ENCODE measurements around the gene HOXA9. TPM values are rescaled to one million over a fixed set of nuclear protein-coding genes. Genes with fewer than 3 reads are reported as not detected.
A peak's percentile ranks its signal among the peaks of the same experiment; 100 is the strongest.

HOXA9 gene
- total and polyA plus RNA-seq, 3 experiments from 2014 or later: not detected

DNA sequence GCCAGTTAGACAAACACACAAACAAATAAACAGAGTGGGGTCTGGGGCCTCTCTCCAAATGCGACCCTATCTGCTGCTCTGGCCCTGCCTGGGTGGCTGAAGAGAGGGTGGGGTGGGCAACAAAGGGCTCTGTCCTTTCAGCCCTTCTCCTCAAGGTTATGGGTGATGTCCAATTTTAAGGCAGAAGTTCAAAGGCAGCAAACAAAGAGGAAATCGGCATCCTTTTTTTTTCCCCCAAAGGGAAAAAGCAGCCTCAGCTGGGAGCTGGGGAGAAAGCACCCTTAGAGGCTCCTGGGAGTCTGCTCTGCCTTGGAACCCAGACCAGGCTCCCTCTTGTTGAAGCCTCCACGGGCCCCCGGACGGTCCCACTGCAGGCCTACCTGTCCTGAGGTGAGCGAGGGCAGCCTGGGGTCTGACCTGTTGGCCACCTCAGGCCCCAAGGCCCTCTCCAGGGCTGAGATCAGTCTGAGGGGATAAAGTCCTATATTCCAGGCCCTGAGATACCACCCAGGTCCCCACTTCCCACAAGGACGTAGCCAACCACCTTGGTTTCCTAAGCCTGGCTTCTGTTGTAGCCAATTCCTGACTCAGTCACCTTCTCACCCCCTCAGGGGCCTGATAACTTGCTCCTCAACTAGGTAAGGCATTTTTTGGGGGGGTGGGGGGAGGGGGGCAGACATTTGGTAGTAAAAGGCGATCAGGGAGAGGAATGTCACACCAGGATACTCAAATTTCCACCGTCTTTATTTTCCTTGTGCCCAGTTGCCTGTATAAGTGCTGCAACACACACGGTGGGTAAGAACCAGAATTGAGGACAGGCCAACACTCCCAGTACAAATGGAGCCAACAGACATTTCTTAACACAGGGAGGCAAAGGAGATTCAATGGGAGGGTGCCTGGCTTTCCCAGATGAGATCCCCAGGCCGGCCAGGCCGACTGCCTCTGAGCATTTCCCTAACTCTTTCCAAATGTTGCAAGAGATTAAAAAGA, 15.4 kb upstream of the HOXA9 start:
- H3K4me1 ChIP-seq (ENCODE audit: insufficient read depth, low read length): peaks cover 26% of the 10 kb centered on the region
- peak in 1 of 5 donors; percentile 25 for DNase-seq
- no peak overlapping the region for H3K27ac ChIP-seq (ENCODE audit: low read depth, low read length)
- no peak overlapping the region for H3K4me3 ChIP-seq (ENCODE audit: low read length)
- CTCF ChIA-PET: interaction anchor here (0.6 to 5.2 kb wide), 15 partner anchors 8 to 1324 kb away, joined by 3 to 31 read pairs (median 5); partner anchors contain the start of gene HOXA7
- peaks cover 59 to 85% of the 10 kb centered on the region in 2 donors for H3K27me3 Mint-ChIP-seq
- H3K36me3 Mint-ChIP-seq: no peaks in the 10 kb centered on the region
- H3K27ac Mint-ChIP-seq: peak overlapping the region in 1 of 8 donors; percentile 70
- no peaks in the 10 kb centered on the region for H3K36me3 ChIP-seq (ENCODE audit: insufficient read depth, low read length)
- H3K4me3 Mint-ChIP-seq: peak overlapping the region in 2 of 7 donors; percentile 24 to 61
- H3K4me1 Mint-ChIP-seq: peaks cover 25 to 32% (median 26%) of the 10 kb centered on the region in 3 donors
- H3K27me3 ChIP-seq (ENCODE audit: insufficient read depth, low read length, poor library complexity, severe bottlenecking): peaks cover 53% of the 10 kb centered on the region
- peaks cover 0 to 5% (median 0%) of the 10 kb centered on the region in 5 donors for H3K9me3 Mint-ChIP-seq
- H3K9me3 ChIP-seq (ENCODE audit: low read length): no peaks in the 10 kb centered on the region
- POLR2A ChIA-PET: no interaction called here

DNA sequence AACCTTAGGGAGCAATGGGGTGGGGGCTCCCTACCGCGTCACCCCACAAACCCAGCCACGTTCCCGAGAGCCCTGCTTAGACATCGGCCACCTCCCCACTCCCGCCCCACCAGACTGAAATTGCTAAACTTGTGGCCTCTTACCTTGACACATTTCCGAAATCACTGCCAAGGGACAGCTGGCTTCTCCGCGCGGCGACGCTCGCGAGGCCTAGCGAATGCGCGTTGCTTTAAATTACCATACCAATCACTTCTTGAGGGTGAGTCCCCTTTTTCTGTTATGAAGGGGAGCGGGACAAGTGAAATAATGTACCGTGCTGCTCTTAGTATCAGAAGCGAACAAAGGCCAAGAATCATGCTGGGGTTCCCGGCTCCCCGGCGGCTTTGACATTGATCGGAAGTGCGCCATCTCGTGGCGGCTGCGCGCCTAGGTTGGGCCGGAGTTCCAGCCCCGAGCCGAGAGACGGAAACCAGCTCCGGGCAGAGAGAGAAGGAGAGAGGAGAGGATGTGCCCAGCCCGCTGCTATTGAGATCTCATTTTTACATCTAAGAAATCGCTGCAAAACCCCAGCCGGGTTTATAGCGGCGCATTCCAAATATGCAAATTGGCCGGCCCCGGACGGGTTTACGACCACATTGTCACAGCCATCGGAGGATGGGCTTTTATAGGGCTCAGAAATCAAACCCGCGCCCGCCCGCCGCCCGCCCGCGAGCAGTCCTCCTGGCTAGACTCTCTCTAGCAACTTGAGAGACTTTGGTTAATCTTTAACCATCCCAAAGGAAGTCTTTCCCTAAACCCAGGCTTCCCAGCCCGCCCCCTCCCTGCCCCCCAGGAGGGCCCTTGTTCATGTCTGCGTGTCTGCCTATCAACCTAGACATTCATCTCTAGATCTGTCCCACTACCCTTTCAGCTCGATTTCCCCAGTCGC, 14.4 kb upstream of the HOXA9 start:
- no peak overlapping the region for H3K27ac ChIP-seq (ENCODE audit: low read depth, low read length)
- Mint-ChIP-seq H3K9me3 (peaks cover 0 to 3% (median 0%) of the 10 kb centered on the region in 5 donors), H3K27ac (peak overlapping the region in 1 of 8 donors; percentile 44), H3K36me3 (no peaks in the 10 kb centered on the region), H3K27me3 (peaks cover 59 to 85% of the 10 kb centered on the region in 2 donors), H3K4me1 (peaks cover 16 to 25% (median 18%) of the 10 kb centered on the region in 3 donors), H3K4me3 (peak overlapping the region in 5 of 7 donors; percentile 4 to 45 (median 29))
- CTCF ChIA-PET: interaction anchor here (0.6 to 5.2 kb wide), 20 partner anchors 8 to 1323 kb away, joined by 3 to 31 read pairs (median 5); partner anchors contain the start of gene HOXA7
- H3K36me3 ChIP-seq (ENCODE audit: insufficient read depth, low read length): no peaks in the 10 kb centered on the region
- peaks cover 16% of the 10 kb centered on the region for H3K4me1 ChIP-seq (ENCODE audit: insufficient read depth, low read length)
- peaks cover 50% of the 10 kb centered on the region for H3K27me3 ChIP-seq (ENCODE audit: insufficient read depth, low read length, poor library complexity, severe bottlenecking)
- no peaks in the 10 kb centered on the region for H3K9me3 ChIP-seq (ENCODE audit: low read length)
- POLR2A ChIA-PET: no interaction called here
- DNase-seq: peak in 3 of 5 donors; percentile 40 to 58 (median 53)
- no peak overlapping the region for H3K4me3 ChIP-seq (ENCODE audit: low read length)

DNA sequence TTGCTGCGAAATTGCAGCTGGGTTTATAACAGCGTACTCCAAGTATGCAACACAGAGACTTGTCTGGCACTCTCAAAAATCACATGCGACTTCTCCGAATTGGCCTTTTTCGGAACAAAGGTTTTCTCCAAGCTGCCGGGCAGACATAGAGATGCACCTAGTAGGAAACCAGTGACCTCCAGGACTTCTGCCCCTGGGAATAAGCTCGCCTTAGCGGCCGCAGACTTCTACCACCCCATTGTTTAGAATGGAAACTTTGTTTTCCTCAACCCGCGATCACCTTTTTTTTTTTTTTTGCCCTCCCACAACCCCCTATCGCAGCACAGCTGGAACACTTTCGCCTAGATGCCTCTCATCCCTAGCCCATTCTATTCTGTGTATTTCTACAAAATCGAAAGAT, 13.7 kb upstream of the HOXA9 start:
- no peak overlapping the region for H3K27ac ChIP-seq (ENCODE audit: low read depth, low read length)
- H3K36me3 Mint-ChIP-seq: no peaks in the 10 kb centered on the region
- H3K9me3 ChIP-seq (ENCODE audit: low read length): no peaks in the 10 kb centered on the region
- peaks cover 0 to 2% (median 0%) of the 10 kb centered on the region in 5 donors for H3K9me3 Mint-ChIP-seq
- H3K27me3 ChIP-seq (ENCODE audit: insufficient read depth, low read length, poor library complexity, severe bottlenecking): peaks cover 53% of the 10 kb centered on the region
- DNase-seq: peak in 1 of 5 donors; percentile 10
- peaks cover 62 to 82% of the 10 kb centered on the region in 2 donors for H3K27me3 Mint-ChIP-seq
- H3K36me3 ChIP-seq (ENCODE audit: insufficient read depth, low read length): no peaks in the 10 kb centered on the region
- POLR2A ChIA-PET: no interaction called here
- peaks cover 12 to 23% (median 14%) of the 10 kb centered on the region in 3 donors for H3K4me1 Mint-ChIP-seq
- H3K27ac Mint-ChIP-seq: peak overlapping the region in 1 of 8 donors; percentile 75
- H3K4me3 ChIP-seq (ENCODE audit: low read length): no peak overlapping the region
- no peak overlapping the region for H3K4me3 Mint-ChIP-seq
- CTCF ChIA-PET: interaction anchor here (0.9 to 5.2 kb wide), 19 partner anchors 8 to 1322 kb away, joined by 3 to 31 read pairs (median 5); partner anchors contain the start of gene HOXA7
- peaks cover 18% of the 10 kb centered on the region for H3K4me1 ChIP-seq (ENCODE audit: insufficient read depth, low read length)

DNA sequence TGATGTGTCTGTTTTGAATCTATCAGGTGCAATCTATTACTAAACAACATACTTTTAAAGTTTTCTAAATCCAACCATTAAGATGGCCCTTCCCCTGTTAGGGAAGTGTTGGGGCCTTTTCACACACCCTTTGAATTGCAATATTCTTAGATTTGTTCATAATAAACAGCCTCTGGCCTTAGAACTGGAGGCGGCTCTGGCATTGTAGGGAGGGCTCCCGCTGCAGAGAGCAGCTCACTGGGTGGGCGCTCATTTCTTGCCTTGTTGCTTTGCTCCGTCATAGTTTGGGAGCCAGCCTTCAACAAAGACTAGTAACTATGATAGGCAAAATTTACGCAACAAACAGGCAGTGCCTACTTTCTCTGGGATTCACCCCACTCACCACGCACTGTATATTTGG, 13.0 kb upstream of the HOXA9 start:
- Mint-ChIP-seq H3K4me3 (no peak overlapping the region), H3K36me3 (no peaks in the 10 kb centered on the region), H3K9me3 (peaks cover 0 to 2% (median 0%) of the 10 kb centered on the region in 5 donors), H3K27ac (peak overlapping the region in 1 of 8 donors; percentile 23), H3K4me1 (peaks cover 8 to 18% (median 10%) of the 10 kb centered on the region in 3 donors), H3K27me3 (peaks cover 57 to 77% of the 10 kb centered on the region in 2 donors)
- peaks cover 48% of the 10 kb centered on the region for H3K27me3 ChIP-seq (ENCODE audit: insufficient read depth, low read length, poor library complexity, severe bottlenecking)
- H3K4me1 ChIP-seq (ENCODE audit: insufficient read depth, low read length): peaks cover 15% of the 10 kb centered on the region
- no peak overlapping the region for H3K27ac ChIP-seq (ENCODE audit: low read depth, low read length)
- H3K4me3 ChIP-seq (ENCODE audit: low read length): no peak overlapping the region
- ChIA-PET CTCF (interaction anchor here (0.9 to 5.2 kb wide), 10 partner anchors 9 to 496 kb away, joined by 3 to 31 read pairs (median 6); no protein-coding TSS in a partner anchor), POLR2A (no interaction called here)
- no peaks in the 10 kb centered on the region for H3K9me3 ChIP-seq (ENCODE audit: low read length)
- no peaks in the 10 kb centered on the region for H3K36me3 ChIP-seq (ENCODE audit: insufficient read depth, low read length)
- DNase-seq: no peak

DNA sequence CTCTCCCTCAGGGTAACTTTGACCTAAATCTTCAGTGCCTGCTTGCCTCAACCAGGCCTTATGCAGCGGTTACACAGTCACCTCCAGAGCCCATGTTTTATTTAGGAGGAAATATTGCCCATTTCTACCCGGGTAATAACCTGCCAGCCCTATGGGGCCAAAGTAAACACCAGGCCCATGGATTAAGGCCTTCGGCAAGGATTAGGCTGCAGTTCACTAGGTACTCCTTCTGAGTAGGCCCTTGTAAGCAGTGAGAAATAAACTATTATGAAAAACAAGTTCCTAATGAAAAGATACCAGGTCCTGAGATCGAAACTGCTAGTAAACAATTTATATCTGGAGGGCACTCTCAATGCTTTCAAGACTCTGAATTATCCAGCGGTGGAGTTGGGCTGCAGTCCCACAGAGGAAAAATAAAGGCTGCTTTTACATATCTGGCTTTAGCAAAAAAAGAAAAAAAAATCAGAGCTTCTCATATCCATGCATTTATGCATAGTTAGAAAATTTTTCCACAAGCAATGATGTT, 12.5 kb upstream of the HOXA9 start:
- no peak for DNase-seq
- Mint-ChIP-seq H3K27ac (peak overlapping the region in 1 of 8 donors; percentile 23), H3K9me3 (peaks cover 0 to 2% (median 0%) of the 10 kb centered on the region in 5 donors), H3K4me3 (peak overlapping the region in 1 of 7 donors; percentile 62), H3K27me3 (peaks cover 54 to 72% of the 10 kb centered on the region in 2 donors), H3K4me1 (peaks cover 8 to 16% (median 10%) of the 10 kb centered on the region in 3 donors), H3K36me3 (no peaks in the 10 kb centered on the region)
- H3K27ac ChIP-seq (ENCODE audit: low read depth, low read length): no peak overlapping the region
- H3K9me3 ChIP-seq (ENCODE audit: low read length): no peaks in the 10 kb centered on the region
- H3K36me3 ChIP-seq (ENCODE audit: insufficient read depth, low read length): no peaks in the 10 kb centered on the region
- H3K4me1 ChIP-seq (ENCODE audit: insufficient read depth, low read length): peaks cover 15% of the 10 kb centered on the region
- no peak overlapping the region for H3K4me3 ChIP-seq (ENCODE audit: low read length)
- ChIA-PET POLR2A (no interaction called here), CTCF (interaction anchor here (1.2 to 5.2 kb wide), 6 partner anchors 10 to 327 kb away, joined by 3 to 31 read pairs (median 6); no protein-coding TSS in a partner anchor)
- H3K27me3 ChIP-seq (ENCODE audit: insufficient read depth, low read length, poor library complexity, severe bottlenecking): peaks cover 48% of the 10 kb centered on the region

DNA sequence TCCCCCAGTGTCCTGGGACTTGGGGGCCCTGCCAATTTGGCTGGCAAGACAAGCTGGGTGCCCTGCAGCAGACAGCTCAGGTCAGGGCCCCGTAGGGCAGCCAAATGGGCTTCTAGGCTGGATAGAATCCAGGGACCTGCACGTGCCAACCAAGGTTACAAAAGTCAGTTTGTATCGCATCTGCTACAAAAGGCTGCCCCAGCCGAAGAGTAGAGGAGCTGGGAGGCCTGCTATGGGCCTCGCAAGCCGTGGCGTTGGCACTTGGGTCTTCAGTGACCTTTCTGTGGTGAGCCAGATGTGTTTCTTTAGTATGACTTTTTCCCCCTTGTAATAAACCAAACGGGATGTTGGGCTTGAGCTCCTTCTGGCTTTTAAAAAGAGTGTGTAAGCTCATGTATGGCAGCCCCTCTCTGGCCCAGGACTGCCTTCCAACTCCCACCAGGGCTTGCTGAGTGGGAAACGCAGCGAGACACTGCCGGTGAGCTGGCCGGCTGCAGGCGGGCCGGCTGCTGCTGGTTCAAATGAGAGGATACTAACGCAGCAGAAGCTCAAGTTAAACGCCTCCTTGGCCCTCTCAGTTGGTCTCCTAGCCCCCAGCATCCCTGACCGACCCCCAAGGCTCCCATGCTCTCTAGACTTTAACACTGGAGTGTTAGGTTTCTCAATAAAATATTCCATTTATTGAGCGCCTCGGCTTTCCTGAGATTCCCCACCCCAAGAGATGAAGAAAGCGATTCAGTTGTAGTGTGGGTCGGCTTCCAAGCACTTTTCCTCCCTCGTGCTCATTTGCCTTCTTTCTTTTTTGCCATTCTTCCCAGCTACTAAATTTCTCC, 11.8 kb upstream of the HOXA9 start:
- H3K4me1 ChIP-seq (ENCODE audit: insufficient read depth, low read length): peaks cover 22% of the 10 kb centered on the region
- Mint-ChIP-seq H3K27ac (peak overlapping the region in 1 of 8 donors; percentile 23), H3K4me3 (peak overlapping the region in 1 of 7 donors; percentile 62), H3K4me1 (peaks cover 12 to 19% (median 12%) of the 10 kb centered on the region in 3 donors), H3K27me3 (peaks cover 53 to 72% of the 10 kb centered on the region in 2 donors), H3K9me3 (peaks cover 0 to 6% (median 0%) of the 10 kb centered on the region in 5 donors), H3K36me3 (no peaks in the 10 kb centered on the region)
- no peaks in the 10 kb centered on the region for H3K36me3 ChIP-seq (ENCODE audit: insufficient read depth, low read length)
- no peaks in the 10 kb centered on the region for H3K9me3 ChIP-seq (ENCODE audit: low read length)
- no peak overlapping the region for H3K4me3 ChIP-seq (ENCODE audit: low read length)
- H3K27ac ChIP-seq (ENCODE audit: low read depth, low read length): no peak overlapping the region
- POLR2A ChIA-PET: no interaction called here
- CTCF ChIA-PET: interaction anchor here (1.2 to 5.2 kb wide), 4 partner anchors 10 to 495 kb away, joined by 4 to 31 read pairs (median 7); no protein-coding TSS in a partner anchor
- DNase-seq: peak in 1 of 5 donors; percentile 13
- H3K27me3 ChIP-seq (ENCODE audit: insufficient read depth, low read length, poor library complexity, severe bottlenecking): peaks cover 48% of the 10 kb centered on the region

Measured in CD8-positive, alpha-beta memory T cell (primary cell).